ENCODE measurements around the gene SCGB3A2. TPM values are rescaled to one million over a fixed set of nuclear protein-coding genes. Genes with fewer than 3 reads are reported as not detected.

The SCGB3A2 gene
- total and polyA plus RNA-seq, 10 donors = 0.67 TPM; not detected in 9

DNA sequence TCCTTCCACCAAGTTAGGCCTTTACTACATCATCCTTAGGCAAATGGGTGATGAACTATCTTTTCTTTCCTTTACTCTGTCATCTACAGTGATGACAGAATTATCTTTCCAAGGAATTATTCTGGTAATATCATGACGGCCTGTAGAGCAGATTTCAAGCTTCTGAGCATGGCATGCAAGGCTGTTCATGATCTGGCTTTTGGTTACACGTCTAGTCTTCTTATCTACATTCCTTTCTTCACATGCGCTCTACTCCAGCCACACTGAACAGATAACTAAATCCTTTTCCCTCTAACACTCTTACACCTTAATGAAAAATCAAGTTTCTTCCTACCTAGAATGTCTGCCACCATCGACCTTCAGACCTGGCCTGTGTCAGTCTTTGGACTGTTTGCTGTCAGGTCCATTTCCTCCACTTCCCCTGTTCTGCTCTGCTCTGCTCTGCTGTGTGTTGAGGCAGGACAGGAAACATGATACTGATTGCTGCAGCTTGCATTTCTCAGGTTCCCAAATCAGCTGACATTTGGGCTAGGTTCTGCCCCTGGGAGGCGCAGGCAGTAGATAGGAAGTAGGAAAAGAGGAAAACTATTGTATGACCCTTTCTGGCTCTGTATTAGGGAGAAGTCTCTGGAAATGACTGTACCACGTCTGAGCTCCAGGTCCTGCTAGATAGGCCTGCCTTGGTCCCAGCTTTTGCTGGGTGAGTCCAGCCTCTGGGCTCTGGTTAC is 4.2 kb downstream of the SCGB3A2 start:
- no peak for DNase-seq
- Histone ChIP-seq H3K36me3 (no peaks in the 10 kb centered on the region), H3K27me3 (replicated peaks in 1 of 7) (peaks cover 0 to 17% (median 0%) of the 10 kb centered on the region in 7 donors), H3K27ac (no peak overlapping the region), H3K9me3 (no peaks in the 10 kb centered on the region), H3K4me1 (no peaks in the 10 kb centered on the region), H3K4me3 (no peak overlapping the region)
- intact Hi-C loops (cut with DNase I; ENCODE audit: low total_unique reads) = no loop called here
- TF ChIP-seq POLR2AphosphoS5 (IDR thresholded peaks at IDR 0.05) (no peak), POLR2A (IDR thresholded peaks at IDR 0.05) (no peak)
- TF ChIP-seq, protein P1, sequence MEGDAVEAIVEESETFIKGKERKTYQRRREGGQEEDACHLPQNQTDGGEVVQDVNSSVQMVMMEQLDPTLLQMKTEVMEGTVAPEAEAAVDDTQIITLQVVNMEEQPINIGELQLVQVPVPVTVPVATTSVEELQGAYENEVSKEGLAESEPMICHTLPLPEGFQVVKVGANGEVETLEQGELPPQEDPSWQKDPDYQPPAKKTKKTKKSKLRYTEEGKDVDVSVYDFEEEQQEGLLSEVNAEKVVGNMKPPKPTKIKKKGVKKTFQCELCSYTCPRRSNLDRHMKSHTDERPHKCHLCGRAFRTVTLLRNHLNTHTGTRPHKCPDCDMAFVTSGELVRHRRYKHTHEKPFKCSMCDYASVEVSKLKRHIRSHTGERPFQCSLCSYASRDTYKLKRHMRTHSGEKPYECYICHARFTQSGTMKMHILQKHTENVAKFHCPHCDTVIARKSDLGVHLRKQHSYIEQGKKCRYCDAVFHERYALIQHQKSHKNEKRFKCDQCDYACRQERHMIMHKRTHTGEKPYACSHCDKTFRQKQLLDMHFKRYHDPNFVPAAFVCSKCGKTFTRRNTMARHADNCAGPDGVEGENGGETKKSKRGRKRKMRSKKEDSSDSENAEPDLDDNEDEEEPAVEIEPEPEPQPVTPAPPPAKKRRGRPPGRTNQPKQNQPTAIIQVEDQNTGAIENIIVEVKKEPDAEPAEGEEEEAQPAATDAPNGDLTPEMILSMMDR (IDR thresholded peaks at IDR 0.05 in 8 of 11, conservative IDR thresholded peaks at IDR 0.05 in 3 of 11) = no peak
- 55 to 66% (median 62%) methylated on average over 6 of the region's 6 CpGs for WGBS, 5 donors

DNA sequence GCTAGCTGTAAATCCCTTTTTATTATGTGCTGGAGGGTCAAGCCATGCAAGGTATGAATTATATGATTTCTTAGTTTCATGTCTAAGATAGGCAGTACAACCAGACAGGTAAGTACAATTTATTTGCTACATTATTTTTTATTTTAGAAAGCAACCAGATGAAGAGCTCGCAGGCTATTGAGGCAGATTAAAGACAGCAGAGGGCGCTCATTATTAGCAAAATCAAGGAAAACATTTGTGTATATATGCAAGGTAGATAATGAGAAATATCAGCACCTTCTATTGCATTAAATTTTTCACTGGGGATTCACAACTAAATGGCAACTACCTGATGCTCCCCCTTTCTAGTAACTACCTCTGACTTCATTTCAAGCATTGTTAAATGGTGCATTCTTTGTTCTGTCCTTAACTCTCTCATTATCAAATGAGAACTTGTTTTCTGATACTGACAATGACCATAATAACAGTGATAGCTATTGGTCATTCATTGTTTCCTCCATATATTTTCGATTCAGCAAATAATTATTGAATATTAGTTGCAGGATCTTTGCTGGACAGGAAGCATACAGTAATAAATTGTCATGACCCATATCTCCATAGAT is 8.6 kb downstream of the SCGB3A2 start:
- Histone ChIP-seq H3K4me3 (no peak overlapping the region), H3K9me3 (no peaks in the 10 kb centered on the region), H3K36me3 (no peaks in the 10 kb centered on the region), H3K27ac (no peak overlapping the region), H3K4me1 (no peaks in the 10 kb centered on the region), H3K27me3 (replicated peaks in 1 of 7) (peaks cover 0 to 15% (median 0%) of the 10 kb centered on the region in 7 donors)
- DNase-seq = no peak
- WGBS, 5 donors = 6 to 13% (median 7%) methylated on average over 3 of the region's 3 CpGs
- intact Hi-C loops (cut with DNase I; ENCODE audit: low total_unique reads) = no loop called here
- TF ChIP-seq, protein P1 (IDR thresholded peaks at IDR 0.05 in 8 of 11, conservative IDR thresholded peaks at IDR 0.05 in 3 of 11) = peak in 5 of 11 experiments; percentile 14 to 44 (median 24)
- no peak for TF ChIP-seq POLR2A (IDR thresholded peaks at IDR 0.05)

DNA sequence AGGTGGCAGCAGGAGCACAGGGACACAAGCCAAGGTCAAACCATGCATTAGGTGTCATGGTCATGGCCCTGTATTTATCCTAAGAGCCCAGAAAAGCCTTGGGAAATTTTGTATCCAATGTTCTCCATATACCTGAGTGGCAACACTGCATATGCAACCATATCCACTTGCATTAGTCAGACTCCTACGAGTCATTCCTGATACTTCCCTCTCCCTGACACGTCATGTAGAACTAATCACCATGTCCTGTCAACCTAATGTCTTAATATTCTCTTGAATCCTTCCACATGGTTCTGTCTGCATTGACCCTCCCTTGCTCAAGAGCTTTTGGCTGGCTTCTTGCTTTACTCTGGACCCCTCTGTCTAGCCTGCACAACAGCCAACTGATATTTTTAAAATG is 9.4 kb downstream of the SCGB3A2 start:
- 42 to 79% (median 47%) methylated on average over 2 of the region's 2 CpGs for WGBS, 5 donors
- Histone ChIP-seq H3K36me3 (no peaks in the 10 kb centered on the region), H3K4me1 (no peaks in the 10 kb centered on the region), H3K27me3 (replicated peaks in 1 of 7) (peaks cover 0 to 15% (median 0%) of the 10 kb centered on the region in 7 donors), H3K4me3 (no peak overlapping the region), H3K9me3 (no peaks in the 10 kb centered on the region), H3K27ac (no peak overlapping the region)
- TF ChIP-seq POLR2AphosphoS5 (IDR thresholded peaks at IDR 0.05) (no peak), POLR2A (IDR thresholded peaks at IDR 0.05) (no peak)
- TF ChIP-seq, protein P1 (IDR thresholded peaks at IDR 0.05 in 8 of 11, conservative IDR thresholded peaks at IDR 0.05 in 3 of 11) = no peak
- intact Hi-C loops (cut with DNase I; ENCODE audit: low total_unique reads) = no loop called here
- no peak for DNase-seq

DNA sequence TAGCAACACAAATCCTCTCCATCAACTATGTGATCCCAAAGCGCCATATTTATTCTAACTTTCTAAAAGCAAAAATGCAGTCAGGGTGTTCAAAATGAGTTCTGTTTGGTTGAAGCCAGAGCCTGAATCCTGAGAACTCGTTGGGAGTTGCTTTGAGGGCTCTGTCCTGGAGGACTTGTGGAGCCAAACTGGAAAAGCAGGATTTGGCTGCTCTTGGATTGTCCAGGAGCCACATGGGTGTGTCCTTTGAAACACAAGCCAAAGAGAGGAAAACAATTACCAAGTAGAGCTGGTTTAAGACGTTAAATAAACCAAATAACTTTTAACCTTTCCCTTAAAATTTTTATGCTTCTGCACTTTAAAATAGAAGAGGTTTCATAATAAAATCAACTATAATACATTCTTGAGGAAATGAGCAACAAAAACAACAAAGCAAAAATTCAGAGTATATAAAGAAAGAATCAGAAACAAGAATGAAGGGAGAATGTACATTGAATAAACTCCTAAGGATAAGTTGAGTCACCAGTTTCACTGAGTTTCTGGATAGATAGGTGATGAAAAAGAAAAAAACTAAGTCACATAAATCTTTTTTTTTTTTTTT is 14.3 kb downstream of the SCGB3A2 start:
- Histone ChIP-seq H3K4me3 (no peak overlapping the region), H3K9me3 (no peaks in the 10 kb centered on the region), H3K4me1 (no peaks in the 10 kb centered on the region), H3K27me3 (replicated peaks in 1 of 7) (peaks cover 0 to 16% (median 0%) of the 10 kb centered on the region in 7 donors), H3K27ac (no peak overlapping the region), H3K36me3 (no peaks in the 10 kb centered on the region)
- 62 to 76% (median 73%) methylated on average over 3 of the region's 3 CpGs for WGBS, 5 donors
- TF ChIP-seq, protein P1 (IDR thresholded peaks at IDR 0.05 in 8 of 11, conservative IDR thresholded peaks at IDR 0.05 in 3 of 11) = no peak
- DNase-seq = no peak
- intact Hi-C loops (cut with DNase I; ENCODE audit: low total_unique reads) = no loop called here
